A549 (cell line): ENCODE measurements around the gene CCND1. TPM values are rescaled to one million over a fixed set of nuclear protein-coding genes. Genes with fewer than 3 reads are reported as not detected.

Experiments
- ATAC-seq, 2 experiments: fragments of 200-7000 bp in 1 of 2; fragments of >200 bp in 1 of 2; cut with Nextera tagmentation in 1 of 2; cut with Tn5 transposase in 1 of 2; 3 replicates each; pipeline versions ENCODE4 v1.8.0 to v1.9.1; 2018 to 2020; ENCODE audit warnings: mild to moderate bottlenecking in 1 of 2, moderate library complexity in 1 of 2
- CTCF ChIA-PET: fragments of 300-600 bp; sonication (Branson Sonifier 250); formaldehyde crosslinking; extraction: SDS; loops from one replicate; lab custom pipeline; 2021; ENCODE audit warnings: antibody characterized with exemption, inconsistent platforms; lab: Yijun Ruan, JAX
- POLR2A ChIA-PET: fragments of 350-600 bp; formaldehyde crosslinking; extraction: SDS; loops from one replicate; lab custom pipeline; 2021; ENCODE audit warnings: antibody characterized with exemption, inconsistent platforms; lab: Yijun Ruan, JAX
- DNase-seq, 2 experiments: peaks; one replicate each; pipeline versions ENCODE4 v3.0.0 to v3.0.0-alpha.2; 2011 to 2016; ENCODE audit warnings: low read depth in 1 of 2, low spot score in 1 of 2
- FAIRE-seq: peaks from 2 replicates; lab custom pipeline; 2011; peaks lifted over from hg19 to GRCh38; lab: Jason Lieb, UNC
- H3K27ac ChIP-seq, 2 experiments: fragments of >200 bp; sonication (Bioruptor Twin); formaldehyde crosslinking; 3 replicates each; pipeline ENCODE4 v1.5.1; 2016 to 2017
- H3K4me1 ChIP-seq: fragments of >200 bp; sonication (Bioruptor Twin); formaldehyde crosslinking; 3 replicates; pipeline ENCODE4 v1.6.1; 2016
- H3K4me2 ChIP-seq: fragments of >200 bp; sonication (Bioruptor Twin); formaldehyde crosslinking; 3 replicates; pipeline ENCODE4 v1.6.1; 2016
- H3K4me3 ChIP-seq: fragments of >200 bp; sonication (Bioruptor Twin); formaldehyde crosslinking; 3 replicates; pipeline ENCODE4 v1.5.1; 2016
- H3K9me3 ChIP-seq: fragments of >200 bp; sonication (Bioruptor Twin); formaldehyde crosslinking; 3 replicates; pipeline ENCODE4 v1.6.1; 2016
- CBX8 ChIP-seq: fragments of 200-600 bp; sonication (generic); IDR thresholded peaks from 2 replicates; pipeline ENCODE4 v1.6.1; 2016
- CEBPB ChIP-seq, 2 experiments: fragments of >200 bp in 1 of 2; sonication (Bioruptor Twin) in 1 of 2; formaldehyde crosslinking in 1 of 2; IDR thresholded peaks; 2 replicates each; pipeline ENCODE4 v1.6.1; 2012 to 2016
- CHD2 ChIP-seq: fragments of 150-350 bp; IDR thresholded peaks from 2 replicates; pipeline ENCODE4 v1.6.1; 2014; ENCODE audit warnings: low read length; ENCODE audit not compliant: partially characterized antibody
- CHD4 ChIP-seq: fragments of 200-600 bp; sonication (generic); IDR thresholded peaks from 2 replicates; pipeline ENCODE4 v1.6.1; 2016; ENCODE audit warnings: antibody characterized with exemption, mild to moderate bottlenecking, borderline replicate concordance
- EHF ChIP-seq: fragments of 250-450 bp; sonication (Bioruptor Pico); IDR thresholded peaks from 2 replicates; pipeline ENCODE4 v1.5.0; 2020; ENCODE audit warnings: mild to moderate bottlenecking
- ELK1 ChIP-seq: fragments of 150-350 bp; IDR thresholded peaks from 2 replicates; pipeline ENCODE4 v1.6.1; 2014; ENCODE audit warnings: low read depth, mild to moderate bottlenecking, low read length
- GATA3 ChIP-seq: IDR thresholded peaks from 2 replicates; pipeline ENCODE4 v1.6.1; 2012; ENCODE audit warnings: borderline replicate concordance
- HOXB13 ChIP-seq: fragments of 250-450 bp; sonication (Bioruptor Pico); IDR thresholded peaks from 2 replicates; pipeline ENCODE4 v1.5.0; 2020; ENCODE audit warnings: low read depth, mild to moderate bottlenecking, moderate library complexity
- JUNB ChIP-seq: fragments of >200 bp; sonication (Bioruptor Twin); formaldehyde crosslinking; IDR thresholded peaks from 2 replicates; pipeline ENCODE4 v1.6.1; 2016
- KDM1A ChIP-seq: fragments of 200-600 bp; sonication (generic); IDR thresholded peaks from 2 replicates; pipeline ENCODE4 v1.6.1; 2016; ENCODE audit warnings: low read depth, mild to moderate bottlenecking
- KDM5A ChIP-seq: fragments of 200-600 bp; sonication (generic); IDR thresholded peaks from 2 replicates; pipeline ENCODE4 v1.6.1; 2016; ENCODE audit warnings: antibody characterized with exemption, mild to moderate bottlenecking
- MAZ ChIP-seq: fragments of 150-350 bp; IDR thresholded peaks from 2 replicates; pipeline ENCODE4 v1.6.1; 2014; ENCODE audit warnings: antibody characterized with exemption, low read depth, low read length, borderline replicate concordance
- MYC ChIP-seq: IDR thresholded peaks from 2 replicates; pipeline ENCODE4 v1.6.1; 2012; ENCODE audit warnings: mild to moderate bottlenecking, inconsistent platforms, low read length, improper control_type of control experiment, borderline replicate concordance
- POLR2A ChIP-seq: IDR thresholded peaks from 2 replicates; pipeline ENCODE4 v1.6.1; 2012; ENCODE audit warnings: mild to moderate bottlenecking, low read length
- RAD21 ChIP-seq, 2 experiments: fragments of >200 bp in 1 of 2; sonication (Bioruptor Twin) in 1 of 2; formaldehyde crosslinking in 1 of 2; IDR thresholded peaks in 1 of 2; conservative IDR thresholded peaks in 1 of 2; 2 replicates in 1 of 2; 3 replicates in 1 of 2; pipeline ENCODE4 v1.6.1; 2012 to 2018; ENCODE audit warnings: inconsistent platforms in 1 of 2
- RCOR1 ChIP-seq: fragments of 150-350 bp; IDR thresholded peaks from 2 replicates; pipeline ENCODE4 v1.6.1; 2014; ENCODE audit warnings: antibody characterized with exemption, low read length, low read depth
- RFX5 ChIP-seq: fragments of 450-650 bp; IDR thresholded peaks from 2 replicates; pipeline ENCODE4 v1.7.1; 2014; ENCODE audit warnings: antibody characterized with exemption, mild to moderate bottlenecking, moderate library complexity
- RNF2 ChIP-seq: fragments of 200-600 bp; sonication (generic); IDR thresholded peaks from 2 replicates; pipeline ENCODE4 v1.6.1; 2016; ENCODE audit warnings: low read depth, mild to moderate bottlenecking, antibody characterized with exemption, moderate library complexity, borderline replicate concordance
- ZFP36 ChIP-seq: fragments of 450-650 bp; IDR thresholded peaks from 2 replicates; pipeline ENCODE4 v1.6.1; 2014; ENCODE audit warnings: borderline replicate concordance; ENCODE audit not compliant: partially characterized antibody
- WGBS: methylation state at CpG from one replicate; pipeline ENCODE4 v1.1.6; 2017; ENCODE audit errors: missing lambda C conversion rate; 5-methylcytosine and 5-hydroxymethylcytosine counted together
- polyA plus RNA-seq, 4 experiments: library from polyadenylated mRNA; depleted of rRNA in 3 of 4; stranded (reverse); fragments of >200 nt; fragmentation: RNase III in 1 of 4; extraction: RNeasy Plus Mini Kit Qiagen cat#74134 plus additional on column Dnase treatment in 1 of 4; gene quantifications; 2 replicates in 3 of 4; 3 replicates in 1 of 4; pipeline ENCODE4 v1.2.3, GENCODE V29; 2011 to 2017
- TF ChIP-seq, protein P1 (sequence below): IDR thresholded peaks from 2 replicates; pipeline ENCODE4 v1.6.1; 2012; ENCODE audit warnings: low read depth, borderline replicate concordance
- TF ChIP-seq, protein P2 (sequence below): fragments of 450-650 bp; IDR thresholded peaks from 2 replicates; pipeline ENCODE4 v1.6.1; 2014; ENCODE audit warnings: antibody characterized with exemption
- TF ChIP-seq, protein P3 (sequence below): IDR thresholded peaks from 2 replicates; pipeline ENCODE4 v1.6.1; 2012

The CCND1 gene
- polyA plus RNA-seq, 2 of the 4 experiments (the other 2 are of a cell fraction) = 131 to 136 TPM

- DNase-seq = no peak
- ChIA-PET CTCF (interaction anchor here (1.3 to 4.0 kb wide), 3 partner anchors 12 to 112 kb away, joined by 5 to 21 read pairs (median 11); no protein-coding TSS in a partner anchor), POLR2A (no interaction called here)
- H3K4me1 ChIP-seq = no peaks in the 10 kb centered on the region
- no peak for ATAC-seq
- H3K9me3 ChIP-seq = no peaks in the 10 kb centered on the region
- H3K4me3 ChIP-seq = no peak overlapping the region
- FAIRE-seq = no peak
- H3K4me2 ChIP-seq = no peak overlapping the region
- TF ChIP-seq CHD2 (no peak), EHF (CRISPR knock-in tag) (no peak), CBX8 (no peak), CHD4 (no peak), RAD21 (conservative IDR thresholded peaks at IDR 0.05 in 1 of 2, IDR thresholded peaks at IDR 0.05 in 1 of 2) (no peak), ZFP36 (no peak), HOXB13 (no peak), KDM1A (no peak), JUNB (no peak)
- TF ChIP-seq, protein P1, sequence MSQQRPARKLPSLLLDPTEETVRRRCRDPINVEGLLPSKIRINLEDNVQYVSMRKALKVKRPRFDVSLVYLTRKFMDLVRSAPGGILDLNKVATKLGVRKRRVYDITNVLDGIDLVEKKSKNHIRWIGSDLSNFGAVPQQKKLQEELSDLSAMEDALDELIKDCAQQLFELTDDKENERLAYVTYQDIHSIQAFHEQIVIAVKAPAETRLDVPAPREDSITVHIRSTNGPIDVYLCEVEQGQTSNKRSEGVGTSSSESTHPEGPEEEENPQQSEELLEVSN = no peak
- no peak overlapping the region for H3K27ac ChIP-seq
- 89% methylated on average over 12 of the region's 12 CpGs for WGBS
These were observed 39.7 kb upstream of the CCND1 start for GRCh38 chr11:69601011-69601975.

DNA sequence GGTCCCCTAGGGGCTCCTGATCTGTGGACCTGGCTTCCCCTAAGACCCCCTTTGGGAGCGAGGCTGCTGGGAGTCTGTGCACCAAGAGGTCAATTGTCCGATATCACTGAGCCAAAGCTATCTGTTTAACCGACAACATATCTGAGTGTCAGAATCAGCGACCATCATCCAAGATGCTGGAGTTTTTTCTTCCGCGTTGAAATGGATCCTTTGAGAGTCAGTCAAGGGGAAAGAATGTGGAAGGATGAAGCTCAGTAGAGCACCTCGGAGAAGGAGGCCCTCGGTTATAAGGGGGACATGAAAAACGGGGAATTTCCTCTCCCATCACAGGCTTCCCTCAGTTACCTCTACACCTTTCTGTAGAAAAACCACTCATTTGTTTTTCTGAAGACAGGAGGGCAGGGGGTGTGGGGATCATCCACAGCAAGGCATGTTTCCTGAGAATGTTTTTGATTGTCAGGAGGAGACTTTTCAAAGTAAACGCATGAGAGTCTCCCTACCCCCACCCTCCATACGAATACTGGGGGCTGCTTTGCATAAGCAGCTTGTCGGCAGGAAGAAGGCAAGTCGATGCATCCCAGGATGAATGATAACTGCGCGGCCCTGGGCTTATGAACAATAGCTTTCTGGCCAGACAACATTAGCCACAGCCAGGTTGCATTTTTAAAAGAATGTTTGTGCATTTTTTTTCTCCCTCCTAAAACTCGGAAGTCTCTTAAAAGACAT, 37.7 kb upstream of the CCND1 start:
- Histone ChIP-seq H3K4me2 (no peak overlapping the region), H3K4me1 (no peaks in the 10 kb centered on the region), H3K4me3 (no peak overlapping the region), H3K27ac (no peak overlapping the region)
- POLR2A ChIA-PET = no interaction called here
- WGBS = 72% methylated on average over 14 of the region's 16 CpGs
- CTCF ChIA-PET = no interaction called here
- no peak for ATAC-seq
- no peak for DNase-seq
- no peak for FAIRE-seq
- TF ChIP-seq ZFP36 (no peak), RNF2 (no peak)
- TF ChIP-seq, all 56 proteins: peak for 0
- H3K9me3 ChIP-seq = no peaks in the 10 kb centered on the region

DNA sequence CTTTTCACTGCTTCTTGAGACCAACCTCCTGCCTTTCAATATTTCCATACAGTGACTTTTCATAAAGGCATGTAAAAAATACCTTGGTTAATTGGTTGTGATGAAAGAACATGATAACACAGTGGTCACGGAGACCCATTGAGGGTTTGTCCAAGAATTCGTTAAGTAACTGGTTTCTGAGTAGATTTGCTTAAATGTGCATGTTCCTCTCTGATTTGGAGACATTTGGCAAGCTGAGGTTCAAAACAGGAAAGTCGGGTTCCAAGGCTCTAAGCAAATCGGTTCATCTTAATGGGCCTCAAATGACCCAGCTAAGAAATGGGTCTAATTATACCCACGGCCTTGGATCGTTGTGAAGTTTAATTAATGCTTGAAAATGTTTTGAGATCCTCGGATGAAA, 36.9 kb upstream of the CCND1 start:
- no peak overlapping the region for H3K4me2 ChIP-seq
- no peak overlapping the region for H3K4me3 ChIP-seq
- no peaks in the 10 kb centered on the region for H3K9me3 ChIP-seq
- ATAC-seq = no peak
- TF ChIP-seq, protein P2, sequence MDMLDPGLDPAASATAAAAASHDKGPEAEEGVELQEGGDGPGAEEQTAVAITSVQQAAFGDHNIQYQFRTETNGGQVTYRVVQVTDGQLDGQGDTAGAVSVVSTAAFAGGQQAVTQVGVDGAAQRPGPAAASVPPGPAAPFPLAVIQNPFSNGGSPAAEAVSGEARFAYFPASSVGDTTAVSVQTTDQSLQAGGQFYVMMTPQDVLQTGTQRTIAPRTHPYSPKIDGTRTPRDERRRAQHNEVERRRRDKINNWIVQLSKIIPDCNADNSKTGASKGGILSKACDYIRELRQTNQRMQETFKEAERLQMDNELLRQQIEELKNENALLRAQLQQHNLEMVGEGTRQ = no peak
- no peak for TF ChIP-seq GATA3
- DNase-seq = no peak
- H3K27ac ChIP-seq = no peak overlapping the region
- no peaks in the 10 kb centered on the region for H3K4me1 ChIP-seq
- WGBS = 77% methylated on average over 7 of the region's 7 CpGs
- ChIA-PET CTCF (no interaction called here), POLR2A (no interaction called here)
- FAIRE-seq = no peak

GRCh38 chr11:69605737-69606526, 35.0 kb upstream of the CCND1 start:
- WGBS = 82% methylated on average over 18 of the region's 18 CpGs
- no peak for FAIRE-seq
- Histone ChIP-seq H3K9me3 (no peaks in the 10 kb centered on the region), H3K4me1 (no peaks in the 10 kb centered on the region), H3K4me3 (no peak overlapping the region), H3K4me2 (no peak overlapping the region), H3K27ac (no peak overlapping the region)
- CTCF ChIA-PET = no interaction called here
- TF ChIP-seq CHD4 = no peak
- no peak for TF ChIP-seq RCOR1
- TF ChIP-seq MAZ = no peak
- TF ChIP-seq POLR2A = no peak
- TF ChIP-seq MYC = no peak
- TF ChIP-seq ZFP36 = no peak
- TF ChIP-seq ELK1 = no peak
- no peak for TF ChIP-seq GATA3
- TF ChIP-seq CEBPB (IDR thresholded peaks at IDR 0.05) = no peak
- TF ChIP-seq, protein P3, sequence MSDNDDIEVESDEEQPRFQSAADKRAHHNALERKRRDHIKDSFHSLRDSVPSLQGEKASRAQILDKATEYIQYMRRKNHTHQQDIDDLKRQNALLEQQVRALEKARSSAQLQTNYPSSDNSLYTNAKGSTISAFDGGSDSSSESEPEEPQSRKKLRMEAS = no peak
- no peak for TF ChIP-seq JUNB
- no peak for TF ChIP-seq RFX5
- TF ChIP-seq, protein P1 = no peak
- TF ChIP-seq KDM5A = no peak
- no peak for ATAC-seq
- POLR2A ChIA-PET = no interaction called here
- no peak for DNase-seq
